HT1080 (cell line): ENCODE results near the gene PYCR2. TPM values are rescaled to one million over a fixed set of nuclear protein-coding genes. Genes with fewer than 3 reads are reported as not detected.
"Not testable (repeated sequence)": the region's sequence is repeated elsewhere in the genome, so short reads cannot be mapped to it uniquely, and the experiment has no call there.

Source experiments
- DNase-seq: peaks from one replicate; pipeline ENCODE4 v3.0.0-alpha.2; 2015; ENCODE audit warnings: low read depth
- polyA plus RNA-seq, 2 experiments: library from polyadenylated mRNA; depleted of rRNA; stranded (reverse); fragments of >200 nt; gene quantifications; 2 replicates each; pipeline ENCODE4 v1.2.3, GENCODE V29; 2015
- total RNA-seq: library from RNA; depleted of rRNA; stranded (reverse); fragments of >200 nt; shearing (Covaris generic); gene quantifications from 2 replicates; pipeline ENCODE4 v1.2.3, GENCODE V29; 2014; rRNA removed

The PYCR2 gene
- 64.1 and 65.9 TPM in 2 replicates for total RNA-seq
- 105 and 117 TPM in 2 replicates for polyA plus RNA-seq (2015; cell fraction: cytosol; rRNA removed)
- 152 and 167 TPM in 2 replicates for polyA plus RNA-seq (2015; cell fraction: nucleus; rRNA removed)

GRCh38 chr1:225923692-225924555 is at the start of gene PYCR2:
Gene PYCR2 (minus strand): TSS chr1:225924250. CDS start chr1:225924110, 140 bp downstream.
- DNase-seq, result peak; percentile 97

DNA sequence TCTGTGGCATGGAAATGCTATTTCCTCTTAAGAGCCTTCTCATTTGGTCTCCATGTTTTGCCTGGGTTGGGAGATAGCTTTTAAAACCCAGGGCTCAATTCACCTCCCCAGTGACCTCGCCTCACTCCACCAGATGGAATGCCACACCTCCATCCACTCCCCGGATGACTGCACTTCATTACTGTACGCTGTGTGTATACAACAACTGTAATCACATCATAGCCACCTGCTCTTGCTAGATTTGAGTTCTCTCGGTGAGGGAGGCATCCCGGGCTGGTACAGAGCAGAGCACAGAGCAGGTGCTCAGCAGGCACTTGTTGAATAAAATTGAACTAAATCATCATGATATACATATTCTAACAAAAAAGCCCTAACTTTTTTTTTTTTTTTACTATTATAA is 49.1 kb upstream of the PYCR2 start:
- DNase-seq, result no peak

DNA sequence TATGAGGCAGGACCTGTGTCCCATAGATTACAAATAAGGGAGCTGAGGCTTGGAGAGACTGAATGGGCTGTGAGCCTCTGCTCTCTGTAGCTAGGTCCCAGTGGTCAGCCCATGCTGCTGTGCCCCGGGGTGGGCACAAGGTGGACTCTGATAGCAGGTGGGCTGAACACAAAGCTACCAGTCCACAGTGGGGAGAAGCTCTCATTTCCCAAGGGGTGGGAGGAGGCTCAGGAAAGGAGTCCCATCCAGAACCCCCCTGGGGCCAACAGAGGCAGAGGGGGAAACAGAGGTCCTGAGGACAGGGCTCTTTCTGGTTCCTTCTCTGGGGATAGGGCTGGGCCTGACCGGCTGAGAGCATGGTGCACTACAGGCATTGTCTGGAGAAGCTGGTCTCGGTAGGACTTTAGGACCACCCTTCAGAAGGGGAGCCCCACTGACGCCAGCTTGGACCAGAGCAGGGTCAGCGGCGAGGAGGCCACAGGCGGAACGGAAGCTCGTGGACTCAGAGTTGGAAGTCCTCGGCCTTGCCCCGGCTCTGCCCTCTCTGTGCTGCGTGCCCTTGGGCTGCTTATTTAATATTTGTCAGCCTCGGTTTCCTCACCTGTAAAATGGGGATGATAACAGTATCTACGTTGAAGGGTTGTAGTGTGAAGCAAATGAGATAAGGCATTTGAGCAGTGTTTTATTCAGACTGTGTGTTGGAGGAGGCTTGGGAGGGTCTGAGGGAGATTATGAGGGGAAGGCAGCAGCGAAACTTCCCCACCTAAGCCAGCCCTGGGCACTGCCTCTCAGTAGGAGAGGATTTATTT is 48.5 kb upstream of the PYCR2 start:
- no peak for DNase-seq

GRCh38 chr1:225970592-225971157 is 46.6 kb upstream of the PYCR2 start:
- DNase-seq, result not testable (repeated sequence)

GRCh38 chr1:225969751-225970150 is 45.7 kb upstream of the PYCR2 start:
- not testable (repeated sequence) for DNase-seq

- no peak for DNase-seq
Observed at GRCh38 chr1:225965231-225965630, 41.2 kb upstream of the PYCR2 start.

DNA sequence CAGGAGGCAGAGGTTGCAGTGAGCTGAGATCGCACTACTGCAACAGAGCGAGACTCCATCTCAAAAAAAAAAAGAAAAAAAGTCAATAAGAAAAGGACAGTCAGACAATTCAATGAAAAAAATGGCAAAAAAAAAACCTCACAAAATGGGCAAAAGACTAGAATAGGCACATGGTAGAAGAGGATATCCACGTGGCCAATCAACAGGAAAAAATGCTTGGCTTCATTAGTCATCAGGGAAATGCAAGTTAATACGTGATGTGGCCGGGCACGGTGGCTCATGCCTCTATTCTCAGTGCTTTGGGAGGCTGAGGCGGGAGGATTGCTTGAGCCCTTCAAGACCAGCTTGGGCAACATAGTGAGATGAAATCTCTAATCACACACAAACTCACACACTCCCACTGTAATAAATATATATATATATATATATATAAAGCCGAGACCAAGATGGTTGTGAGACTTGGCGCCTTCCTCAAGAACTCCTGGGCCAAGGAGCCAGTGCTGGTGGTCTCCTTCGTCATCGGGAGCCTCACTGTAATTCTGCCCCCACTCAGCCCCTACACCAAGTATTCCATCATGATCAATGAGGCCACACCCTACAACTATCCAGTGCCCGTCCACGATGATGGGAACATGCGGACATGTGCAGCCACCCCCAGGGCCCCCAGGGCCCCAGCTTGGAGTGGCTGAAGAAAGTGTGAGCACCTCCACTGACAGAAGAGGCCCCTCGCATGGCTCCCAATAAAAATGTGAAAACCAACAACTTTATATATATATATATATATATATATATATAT is 39.9 kb upstream of the PYCR2 start:
- DNase-seq, result peak; percentile 59

GRCh38 chr1:225962440-225962975 is 38.5 kb upstream of the PYCR2 start:
- DNase-seq, result no peak

- DNase-seq, result no peak
Observed at GRCh38 chr1:225961659-225962439, 37.8 kb upstream of the PYCR2 start.

GRCh38 chr1:225958041-225958440 is 34.0 kb upstream of the PYCR2 start:
- DNase-seq, result no peak

- no peak for DNase-seq
Observed at GRCh38 chr1:225954753-225955152, 30.7 kb upstream of the PYCR2 start.

GRCh38 chr1:225953315-225953714 is 29.3 kb upstream of the PYCR2 start:
- no peak for DNase-seq

GRCh38 chr1:225950905-225951497 is 27.0 kb upstream of the PYCR2 start:
- no peak for DNase-seq

GRCh38 chr1:225949041-225949440 is 25.0 kb upstream of the PYCR2 start:
- no peak for DNase-seq

DNA sequence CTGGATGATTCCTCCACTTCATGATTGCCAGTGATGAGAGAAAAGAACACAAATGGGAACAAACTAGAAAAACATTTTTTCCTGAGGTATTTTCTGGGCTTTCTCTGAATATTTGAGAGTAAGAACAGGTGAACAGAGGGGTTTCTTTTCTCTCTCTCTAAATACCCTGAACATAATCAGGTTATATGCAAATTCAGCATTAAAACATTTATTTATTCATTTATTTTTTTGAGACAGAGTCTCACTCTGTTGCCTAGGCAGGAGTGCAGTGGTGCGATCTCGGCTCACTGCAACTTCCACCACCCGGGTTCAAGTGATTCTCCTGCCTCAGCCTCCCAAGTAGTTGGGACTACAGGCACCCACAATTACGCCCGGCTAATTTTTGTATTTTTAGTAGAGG is 22.8 kb upstream of the PYCR2 start:
- no peak for DNase-seq

DNA sequence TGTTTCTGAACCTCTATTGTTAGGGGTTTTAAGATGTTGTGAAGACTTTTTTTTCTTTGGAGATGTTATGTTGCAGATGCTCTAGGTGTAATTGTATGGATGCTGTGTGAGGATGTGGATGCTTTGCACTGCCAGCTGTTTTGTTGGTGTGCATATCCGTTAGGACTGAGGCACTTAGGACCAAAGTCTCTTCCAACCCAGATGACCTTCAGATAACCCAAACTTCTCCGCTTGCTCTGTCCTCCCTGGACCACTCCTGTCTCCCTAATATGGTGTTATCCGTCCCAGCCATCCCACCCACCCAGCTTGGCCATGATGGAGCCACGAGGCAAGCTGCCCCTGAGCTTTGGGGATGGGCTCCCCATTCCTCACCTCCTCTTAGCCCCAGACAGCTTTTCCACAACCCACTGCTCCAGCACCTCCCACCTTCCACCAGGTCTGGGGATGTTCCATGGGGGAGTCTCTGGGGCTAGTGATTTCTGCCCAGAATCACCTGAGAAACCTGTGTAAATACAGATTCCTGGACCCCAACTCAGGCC is 22.1 kb upstream of the PYCR2 start:
- no peak for DNase-seq

GRCh38 chr1:225945564-225945963 is 21.5 kb upstream of the PYCR2 start:
- no peak for DNase-seq

DNA sequence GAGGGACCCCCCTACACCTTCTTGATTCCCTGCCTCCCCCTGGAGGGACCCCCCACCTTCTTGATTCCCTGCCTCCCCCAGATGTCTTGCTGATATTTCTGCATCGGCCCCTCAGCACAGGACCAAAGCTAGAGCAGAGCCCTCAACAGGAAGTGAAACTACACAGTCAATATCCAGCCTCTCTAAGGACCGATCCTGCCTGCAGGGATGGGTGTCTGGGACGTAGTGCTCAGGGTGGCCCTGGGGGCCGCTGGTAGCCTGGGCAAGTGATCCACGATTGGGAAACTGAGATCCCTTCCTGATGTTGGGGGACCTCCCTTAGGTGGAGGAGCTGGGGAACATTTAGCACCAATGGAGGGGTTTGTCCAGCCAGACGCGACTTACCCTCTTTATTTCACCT is 20.9 kb upstream of the PYCR2 start:
- DNase-seq, result no peak

GRCh38 chr1:225944387-225944786 is 20.3 kb upstream of the PYCR2 start:
- DNase-seq, result no peak
